ENCODE data around the gene APLN.

APLN gene

DNA sequence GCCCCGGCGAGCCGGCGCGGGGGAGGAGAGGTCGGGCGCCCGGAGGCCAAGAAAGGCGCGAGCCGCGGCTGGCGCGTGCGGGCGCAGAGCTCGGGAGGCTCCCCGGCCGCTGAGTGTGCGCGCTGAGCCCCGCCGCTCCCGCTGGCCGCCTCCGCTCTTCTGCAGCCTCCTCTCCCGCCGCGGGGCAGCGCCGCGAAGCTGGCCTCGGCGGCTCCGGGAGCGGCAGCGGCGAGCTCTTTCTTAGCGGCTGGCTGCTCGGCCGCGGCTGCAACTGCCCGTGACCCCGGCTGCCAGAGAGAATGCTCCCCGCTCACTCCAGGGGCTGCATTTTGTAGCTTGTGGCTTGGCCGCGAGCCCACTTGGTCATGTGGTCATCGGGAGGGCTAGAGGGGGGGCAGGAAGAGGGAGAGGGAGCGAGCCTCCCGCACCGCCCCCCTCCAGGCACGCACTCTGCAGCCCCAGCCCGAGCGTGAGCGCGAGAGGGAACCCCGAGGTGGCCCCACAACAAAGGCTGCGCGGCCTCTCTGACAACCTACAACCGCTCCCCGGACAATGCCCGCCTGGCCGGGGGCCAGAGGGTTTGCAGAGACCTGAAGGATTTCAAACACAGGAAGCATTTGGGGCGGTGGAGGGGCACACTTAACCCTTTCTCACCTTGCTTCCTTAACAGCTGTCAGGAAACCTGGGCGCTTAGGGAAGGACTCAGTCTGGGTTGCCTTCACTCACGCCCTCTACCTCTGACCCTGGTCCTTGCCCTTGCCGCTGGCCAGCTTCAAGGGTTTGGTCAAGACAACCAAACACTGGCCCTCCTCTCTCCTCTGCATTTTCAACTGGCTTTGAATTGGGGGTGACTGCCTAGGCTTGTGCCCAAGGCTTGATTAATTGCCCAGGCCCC, at the start of gene APLN:
TSS of gene APLN (minus strand) at position 305 of the 895 bp plus-strand sequence. CDS start 326 bp downstream, outside the sequence.
- Mint-ChIP-seq H3K27me3 (ENCODE audit: low read depth) (peaks cover 45% of the 10 kb centered on the region), H3K36me3 (ENCODE audit: low read depth) (no peaks in the 10 kb centered on the region), H3K4me1 (peaks cover 28% of the 10 kb centered on the region), H3K27ac (peak within 1 kb of the TSS in 2 of 3 experiments; percentile 9 to 53), H3K9me3 (peaks cover 5% of the 10 kb centered on the region), H3K4me3 (peak within 1 kb of the TSS; percentile 77 to 83 (median 80))
- no peak for TF ChIP-seq CTCF (IDR thresholded peaks at IDR 0.05; ENCODE audit: unreplicated experiment in 3 of 3)

GRCh38 chrX:129704491-129704890, 49.7 kb upstream of the APLN start:
- H3K9me3 Mint-ChIP-seq: peaks cover 23% of the 10 kb centered on the region
- no peaks in the 10 kb centered on the region for H3K4me1 Mint-ChIP-seq
- no peaks in the 10 kb centered on the region for H3K36me3 Mint-ChIP-seq (ENCODE audit: low read depth)
- no peak overlapping the region for H3K27ac Mint-ChIP-seq
- H3K27me3 Mint-ChIP-seq (ENCODE audit: low read depth): peaks cover 1% of the 10 kb centered on the region
- H3K4me3 Mint-ChIP-seq: no peak overlapping the region
- no peak for TF ChIP-seq CTCF (IDR thresholded peaks at IDR 0.05; ENCODE audit: unreplicated experiment in 3 of 3)

- no peaks in the 10 kb centered on the region for H3K36me3 Mint-ChIP-seq (ENCODE audit: low read depth)
- no peak for TF ChIP-seq CTCF (IDR thresholded peaks at IDR 0.05; ENCODE audit: unreplicated experiment in 3 of 3)
- H3K4me3 Mint-ChIP-seq: no peak overlapping the region
- H3K27me3 Mint-ChIP-seq (ENCODE audit: low read depth): peaks cover 5% of the 10 kb centered on the region
- H3K27ac Mint-ChIP-seq: peak overlapping the region in 1 of 3 experiments; percentile 38
- H3K4me1 Mint-ChIP-seq: no peaks in the 10 kb centered on the region
- H3K9me3 Mint-ChIP-seq: peaks cover 3% of the 10 kb centered on the region
These were observed 46.9 kb upstream of the APLN start for GRCh38 chrX:129701624-129702069.

DNA sequence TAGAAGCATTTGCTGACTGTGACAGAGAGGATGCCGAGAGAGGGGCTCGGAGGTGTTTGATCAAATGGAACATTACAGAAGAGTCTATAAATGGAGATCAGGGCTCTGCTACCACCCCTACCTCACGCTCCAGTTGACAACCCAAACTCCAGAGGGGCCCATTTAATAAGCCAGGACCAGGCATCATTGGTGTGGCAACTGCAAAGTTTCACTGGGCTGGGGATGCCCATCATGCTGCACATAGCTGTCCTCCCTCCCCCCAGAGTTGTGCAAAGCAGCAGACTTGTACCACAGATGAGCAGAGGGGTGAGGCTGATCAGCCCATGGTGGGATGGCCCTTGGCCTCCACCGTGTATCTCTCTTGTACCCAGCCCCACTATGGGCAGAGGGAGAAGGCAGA, 45.8 kb upstream of the APLN start:
- Mint-ChIP-seq H3K27me3 (ENCODE audit: low read depth) (peaks cover 12% of the 10 kb centered on the region), H3K4me3 (no peak overlapping the region), H3K4me1 (no peaks in the 10 kb centered on the region), H3K36me3 (ENCODE audit: low read depth) (no peaks in the 10 kb centered on the region), H3K9me3 (peaks cover 5% of the 10 kb centered on the region), H3K27ac (no peak overlapping the region)
- TF ChIP-seq CTCF (IDR thresholded peaks at IDR 0.05; ENCODE audit: unreplicated experiment in 3 of 3): no peak

- H3K27ac Mint-ChIP-seq: no peak overlapping the region
- H3K9me3 Mint-ChIP-seq: peaks cover 3% of the 10 kb centered on the region
- no peaks in the 10 kb centered on the region for H3K4me1 Mint-ChIP-seq
- no peaks in the 10 kb centered on the region for H3K36me3 Mint-ChIP-seq (ENCODE audit: low read depth)
- peaks cover 20% of the 10 kb centered on the region for H3K27me3 Mint-ChIP-seq (ENCODE audit: low read depth)
- no peak for TF ChIP-seq CTCF (IDR thresholded peaks at IDR 0.05; ENCODE audit: unreplicated experiment in 3 of 3)
- H3K4me3 Mint-ChIP-seq: no peak overlapping the region
These were observed 43.4 kb upstream of the APLN start for GRCh38 chrX:129698150-129698549.

Data from nephron (organoid).